ENCODE results near the gene HSD11B1L.

Gene HSD11B1L

GRCh38 chr19:5680437-5681368 lies at the start of gene HSD11B1L, which contains the start of gene MICOS13:
Gene HSD11B1L, plus strand, starts transcription at chr19:5681027. Its CDS starts 3,806 bp downstream, at chr19:5684833.
Gene MICOS13, minus strand, starts transcription at chr19:5680516. Its CDS starts 30 bp downstream, at chr19:5680486.
- peak; percentile 95 for DNase-seq (ENCODE audit: low read depth)

GRCh38 chr19:5631567-5632240 lies 49.1 kb upstream of the HSD11B1L start:
- no peak for DNase-seq (ENCODE audit: low read depth)

GRCh38 chr19:5632241-5632612 lies 48.6 kb upstream of the HSD11B1L start:
- DNase-seq (ENCODE audit: low read depth) = no peak

- DNase-seq (ENCODE audit: low read depth) = no peak
These were observed 48.2 kb upstream of the HSD11B1L start for GRCh38 chr19:5632657-5633056.

- DNase-seq (ENCODE audit: low read depth) = no peak
These were observed 45.4 kb upstream of the HSD11B1L start for GRCh38 chr19:5635427-5635826.

- no peak for DNase-seq (ENCODE audit: low read depth)
These were observed 42.9 kb upstream of the HSD11B1L start for GRCh38 chr19:5637971-5638370.

- DNase-seq (ENCODE audit: low read depth) = no peak
These were observed 39.7 kb upstream of the HSD11B1L start for GRCh38 chr19:5641171-5641570.

GRCh38 chr19:5642204-5642603 lies 38.6 kb upstream of the HSD11B1L start:
- DNase-seq (ENCODE audit: low read depth) = no peak

- no peak for DNase-seq (ENCODE audit: low read depth)
These were observed 37.8 kb upstream of the HSD11B1L start for GRCh38 chr19:5643060-5643459.

- DNase-seq (ENCODE audit: low read depth) = no peak
These were observed 36.8 kb upstream of the HSD11B1L start for GRCh38 chr19:5644037-5644436.

GRCh38 chr19:5645409-5645808 lies 35.4 kb upstream of the HSD11B1L start:
- DNase-seq (ENCODE audit: low read depth) = no peak

- DNase-seq (ENCODE audit: low read depth) = no peak
These were observed 34.1 kb upstream of the HSD11B1L start for GRCh38 chr19:5646703-5647102.

- no peak for DNase-seq (ENCODE audit: low read depth)
These were observed 32.4 kb upstream of the HSD11B1L start for GRCh38 chr19:5648464-5648863.

- DNase-seq (ENCODE audit: low read depth) = no peak
These were observed 29.5 kb upstream of the HSD11B1L start for GRCh38 chr19:5651361-5651760.

- DNase-seq (ENCODE audit: low read depth) = no peak
These were observed 28.6 kb upstream of the HSD11B1L start for GRCh38 chr19:5652261-5652660.

- no peak for DNase-seq (ENCODE audit: low read depth)
These were observed 25.9 kb upstream of the HSD11B1L start for GRCh38 chr19:5654931-5655330.

- DNase-seq (ENCODE audit: low read depth) = no peak
These were observed 25.4 kb upstream of the HSD11B1L start for GRCh38 chr19:5655412-5655811.

GRCh38 chr19:5661483-5661882 lies 19.3 kb upstream of the HSD11B1L start:
- DNase-seq (ENCODE audit: low read depth) = no peak

- no peak for DNase-seq (ENCODE audit: low read depth)
These were observed 16.9 kb upstream of the HSD11B1L start for GRCh38 chr19:5663904-5664303.

GRCh38 chr19:5664515-5664914 lies 16.3 kb upstream of the HSD11B1L start:
- no peak for DNase-seq (ENCODE audit: low read depth)

- no peak for DNase-seq (ENCODE audit: low read depth)
These were observed 14.9 kb upstream of the HSD11B1L start for GRCh38 chr19:5665781-5666513.

- DNase-seq (ENCODE audit: low read depth) = no peak
These were observed 13.8 kb upstream of the HSD11B1L start for GRCh38 chr19:5666921-5667610.

All from stimulated activated CD8-positive, alpha-beta memory T cell treated with anti-CD3 and anti-CD28 coated beads, Interleukin-4, amount 100 ng/mL, for 24 hours (primary cell).